Panc1 (cell line): ENCODE measurements around the gene ACACB.

Experiments used
- POLR2AphosphoS5 ChIP-seq: IDR thresholded peaks from 2 replicates; pipeline ENCODE4 v1.6.1; 2012; ENCODE audit warnings: mild to moderate bottlenecking, low read depth, low read length, moderate library complexity
- SIN3A ChIP-seq: IDR thresholded peaks from 2 replicates; pipeline ENCODE4 v1.6.1; 2012; ENCODE audit warnings: low read depth, mild to moderate bottlenecking, low read length, moderate library complexity, borderline replicate concordance; ENCODE audit not compliant: insufficient read depth
- TCF7L2 ChIP-seq: IDR thresholded peaks from 2 replicates; pipeline ENCODE4 v1.6.1; 2011; ENCODE audit warnings: mild to moderate bottlenecking, low read depth, low read length, inconsistent platforms
- TF ChIP-seq, protein P1 (sequence below): fragments of 450-650 bp; IDR thresholded peaks from 2 replicates; pipeline ENCODE4 v1.5.1; 2017; ENCODE audit warnings: mild to moderate bottlenecking
- TF ChIP-seq, protein P2 (sequence below), 2 experiments: IDR thresholded peaks; 2 replicates each; pipeline ENCODE4 v1.6.1; 2011 to 2012; ENCODE audit warnings: low read depth in 2 of 2, control low read depth in 1 of 2, low read length in 1 of 2, mild to moderate bottlenecking in 1 of 2, moderate library complexity in 1 of 2; ENCODE audit not compliant: insufficient read depth in 1 of 2

DNA sequence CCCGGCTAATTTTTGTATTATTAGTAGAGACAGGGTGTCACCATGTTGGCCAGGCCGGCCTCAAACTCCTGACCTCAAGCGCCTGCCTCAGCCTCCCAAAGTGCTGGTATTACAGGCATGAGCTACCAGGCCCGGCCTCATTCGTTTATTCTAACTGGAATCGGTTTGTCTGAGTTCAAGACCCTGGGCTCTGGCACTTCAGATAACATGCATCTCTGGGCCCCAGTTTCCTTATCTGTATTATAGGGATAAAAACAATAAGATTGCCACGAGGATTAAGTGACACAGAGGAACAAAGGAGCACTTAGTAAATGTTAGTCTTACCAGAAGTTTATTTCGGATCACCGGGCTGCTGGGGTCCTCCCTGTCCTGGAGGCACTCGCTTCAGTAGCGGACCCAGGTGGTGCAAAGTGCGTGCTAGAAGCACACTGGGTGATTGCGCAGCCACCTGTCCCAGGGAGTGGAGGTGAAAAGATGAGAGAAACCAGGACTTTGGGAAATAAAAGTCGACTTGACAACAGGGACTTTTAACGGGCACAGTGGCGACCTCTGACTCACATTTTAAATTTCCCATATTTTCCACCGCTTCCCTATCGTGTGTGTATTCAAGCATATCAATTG is 37.5 kb downstream of the ACACB start:
- TF ChIP-seq, protein P1, sequence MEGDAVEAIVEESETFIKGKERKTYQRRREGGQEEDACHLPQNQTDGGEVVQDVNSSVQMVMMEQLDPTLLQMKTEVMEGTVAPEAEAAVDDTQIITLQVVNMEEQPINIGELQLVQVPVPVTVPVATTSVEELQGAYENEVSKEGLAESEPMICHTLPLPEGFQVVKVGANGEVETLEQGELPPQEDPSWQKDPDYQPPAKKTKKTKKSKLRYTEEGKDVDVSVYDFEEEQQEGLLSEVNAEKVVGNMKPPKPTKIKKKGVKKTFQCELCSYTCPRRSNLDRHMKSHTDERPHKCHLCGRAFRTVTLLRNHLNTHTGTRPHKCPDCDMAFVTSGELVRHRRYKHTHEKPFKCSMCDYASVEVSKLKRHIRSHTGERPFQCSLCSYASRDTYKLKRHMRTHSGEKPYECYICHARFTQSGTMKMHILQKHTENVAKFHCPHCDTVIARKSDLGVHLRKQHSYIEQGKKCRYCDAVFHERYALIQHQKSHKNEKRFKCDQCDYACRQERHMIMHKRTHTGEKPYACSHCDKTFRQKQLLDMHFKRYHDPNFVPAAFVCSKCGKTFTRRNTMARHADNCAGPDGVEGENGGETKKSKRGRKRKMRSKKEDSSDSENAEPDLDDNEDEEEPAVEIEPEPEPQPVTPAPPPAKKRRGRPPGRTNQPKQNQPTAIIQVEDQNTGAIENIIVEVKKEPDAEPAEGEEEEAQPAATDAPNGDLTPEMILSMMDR, result no peak
- TF ChIP-seq, protein P2, sequence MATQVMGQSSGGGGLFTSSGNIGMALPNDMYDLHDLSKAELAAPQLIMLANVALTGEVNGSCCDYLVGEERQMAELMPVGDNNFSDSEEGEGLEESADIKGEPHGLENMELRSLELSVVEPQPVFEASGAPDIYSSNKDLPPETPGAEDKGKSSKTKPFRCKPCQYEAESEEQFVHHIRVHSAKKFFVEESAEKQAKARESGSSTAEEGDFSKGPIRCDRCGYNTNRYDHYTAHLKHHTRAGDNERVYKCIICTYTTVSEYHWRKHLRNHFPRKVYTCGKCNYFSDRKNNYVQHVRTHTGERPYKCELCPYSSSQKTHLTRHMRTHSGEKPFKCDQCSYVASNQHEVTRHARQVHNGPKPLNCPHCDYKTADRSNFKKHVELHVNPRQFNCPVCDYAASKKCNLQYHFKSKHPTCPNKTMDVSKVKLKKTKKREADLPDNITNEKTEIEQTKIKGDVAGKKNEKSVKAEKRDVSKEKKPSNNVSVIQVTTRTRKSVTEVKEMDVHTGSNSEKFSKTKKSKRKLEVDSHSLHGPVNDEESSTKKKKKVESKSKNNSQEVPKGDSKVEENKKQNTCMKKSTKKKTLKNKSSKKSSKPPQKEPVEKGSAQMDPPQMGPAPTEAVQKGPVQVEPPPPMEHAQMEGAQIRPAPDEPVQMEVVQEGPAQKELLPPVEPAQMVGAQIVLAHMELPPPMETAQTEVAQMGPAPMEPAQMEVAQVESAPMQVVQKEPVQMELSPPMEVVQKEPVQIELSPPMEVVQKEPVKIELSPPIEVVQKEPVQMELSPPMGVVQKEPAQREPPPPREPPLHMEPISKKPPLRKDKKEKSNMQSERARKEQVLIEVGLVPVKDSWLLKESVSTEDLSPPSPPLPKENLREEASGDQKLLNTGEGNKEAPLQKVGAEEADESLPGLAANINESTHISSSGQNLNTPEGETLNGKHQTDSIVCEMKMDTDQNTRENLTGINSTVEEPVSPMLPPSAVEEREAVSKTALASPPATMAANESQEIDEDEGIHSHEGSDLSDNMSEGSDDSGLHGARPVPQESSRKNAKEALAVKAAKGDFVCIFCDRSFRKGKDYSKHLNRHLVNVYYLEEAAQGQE (IDR thresholded peaks at IDR 0.05; ENCODE audit: insufficient read depth in 1 of 2, low read depth in 2 of 2, low read length in 1 of 2), result no peak
- TF ChIP-seq POLR2AphosphoS5 (no peak), SIN3A (no peak), TCF7L2 (no peak)
